Stimulated activated CD4-positive, alpha-beta T cell treated with anti-CD3 and anti-CD28 coated beads, Interleukin-12 subunit alpha, Interleukin-12 subunit beta, amount 100 ng/mL, for 24 hours (primary cell): ENCODE results near the gene PUM1.
"Not testable (repeated sequence)": the region's sequence is repeated elsewhere in the genome, so short reads cannot be mapped to it uniquely, and the experiment has no call there.

ENCODE experiments used
- DNase-seq, 2 experiments: peaks; one replicate each; pipeline ENCODE4 v3.0.0-alpha.2; 2020; ENCODE audit warnings: low read depth in 2 of 2

PUM1 gene

DNA sequence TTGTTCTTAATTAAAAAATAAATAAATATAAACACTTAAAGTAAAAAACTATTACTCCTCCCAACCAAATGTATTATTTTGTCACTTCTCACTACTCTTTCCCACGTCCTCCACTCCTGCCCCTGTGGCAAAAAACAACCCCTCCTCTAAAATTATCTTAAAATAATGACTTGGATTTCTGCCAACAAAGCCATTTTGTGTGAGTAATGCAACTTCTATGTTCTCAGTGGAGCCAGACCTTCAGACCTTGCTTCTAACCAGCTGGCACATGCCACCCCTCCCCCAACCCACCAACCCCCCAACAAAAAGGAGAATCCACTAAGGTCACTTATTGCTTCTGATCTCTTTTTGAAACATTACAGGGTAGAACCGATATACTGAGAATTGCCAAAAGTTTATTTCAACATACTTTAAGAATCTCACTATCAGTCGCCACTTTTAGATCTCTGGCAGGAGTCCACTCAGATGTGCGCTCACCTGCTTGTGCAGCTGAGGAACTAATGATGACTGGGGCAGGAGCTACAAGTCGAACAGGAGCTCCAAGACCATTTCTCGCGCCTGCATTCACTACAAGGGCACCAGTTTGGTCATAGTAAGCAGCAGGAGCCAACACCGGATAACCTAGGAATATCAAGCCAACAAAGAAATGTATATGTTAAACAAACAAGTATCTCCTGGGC, 98.7 kb downstream of the PUM1 start:
- no peak for DNase-seq

- DNase-seq: no peak
Measured at GRCh38 chr1:30965924-30966599, 99.5 kb downstream of the PUM1 start.

- DNase-seq: no peak
Measured at GRCh38 chr1:30964706-30965105, 100.8 kb downstream of the PUM1 start.

DNA sequence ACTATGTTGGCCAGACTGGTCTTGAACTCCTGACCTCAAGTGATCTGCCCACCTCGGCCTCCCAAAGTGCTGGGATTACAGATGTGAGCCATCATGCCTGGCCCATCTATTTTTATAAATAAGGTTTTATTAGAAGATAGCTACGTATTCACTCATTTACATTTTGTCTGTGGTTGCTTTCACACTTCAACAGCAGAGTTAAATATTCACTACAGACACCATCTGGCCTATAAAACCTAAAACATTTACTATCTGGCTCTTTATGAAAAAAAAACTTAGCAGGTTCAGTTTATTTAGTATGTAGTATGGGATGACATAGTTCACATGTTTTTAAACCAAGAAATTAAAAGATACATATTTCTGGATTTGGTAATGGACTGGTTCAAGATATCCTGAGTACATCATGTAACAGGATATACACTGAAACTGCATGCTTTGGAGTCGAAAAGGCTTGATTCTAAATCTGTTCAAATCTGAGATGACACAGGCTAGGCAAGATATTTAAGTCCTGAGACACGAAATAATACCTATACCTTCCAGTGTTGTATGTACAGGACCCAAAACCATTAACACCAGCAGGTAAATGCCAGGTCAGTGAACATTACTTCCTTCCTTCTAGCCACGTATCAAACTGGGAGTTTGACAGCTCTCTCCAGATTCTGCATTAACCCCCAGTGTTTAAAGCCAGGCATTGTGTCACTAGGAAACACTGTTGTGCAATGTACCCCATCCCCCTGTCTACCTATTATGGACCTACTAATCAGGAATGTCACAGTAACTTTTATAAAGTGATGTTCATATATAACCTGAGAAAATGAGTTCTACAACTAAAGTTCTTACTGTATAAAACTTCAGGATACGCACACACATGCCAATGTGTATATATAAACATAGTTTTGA, 102.7 kb downstream of the PUM1 start:
- no peak for DNase-seq

- DNase-seq: no peak
Measured at GRCh38 chr1:30957560-30958222, 107.8 kb downstream of the PUM1 start.

GRCh38 chr1:30955448-30956015, 110.0 kb downstream of the PUM1 start:
- no peak for DNase-seq

DNA sequence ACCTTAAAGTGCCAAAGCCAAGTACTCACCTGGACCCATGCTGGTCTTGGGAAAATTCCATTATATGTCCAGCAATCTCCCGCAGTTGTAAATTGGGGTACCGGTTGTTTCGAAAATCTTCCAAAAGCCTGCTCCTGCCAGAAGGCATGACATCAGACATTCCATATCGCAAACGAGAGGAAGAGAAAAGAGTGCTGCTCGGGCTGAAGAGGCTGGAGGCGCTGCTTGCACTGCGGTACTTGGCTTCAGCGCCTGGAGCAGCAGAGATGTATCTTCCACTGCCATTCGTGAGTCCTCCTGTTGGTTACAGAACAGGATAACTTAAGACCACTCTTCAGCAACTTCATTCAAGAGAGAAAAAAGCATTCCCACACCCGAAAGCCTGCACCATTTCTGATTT, 111.8 kb downstream of the PUM1 start:
- no peak for DNase-seq

DNA sequence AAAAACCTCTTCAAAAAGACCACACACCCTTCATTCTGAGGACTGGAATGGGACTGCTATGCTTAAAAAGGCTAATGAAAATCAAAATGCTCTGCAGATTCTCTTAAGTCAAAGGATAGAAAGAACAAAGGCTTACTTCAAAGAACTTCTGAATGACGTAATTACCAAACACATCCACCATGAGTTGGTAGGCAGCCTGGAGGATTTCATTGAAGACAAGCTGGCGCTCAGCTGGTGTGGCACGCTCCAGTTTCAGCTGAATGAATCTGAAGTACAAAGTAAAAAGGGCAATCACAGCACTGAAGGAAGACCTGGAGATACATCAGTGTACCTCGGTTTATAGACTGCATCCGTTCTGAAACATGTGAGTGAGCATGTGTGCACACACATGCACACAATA, 113.4 kb downstream of the PUM1 start:
- no peak for DNase-seq

- no peak for DNase-seq
Measured at GRCh38 chr1:30950700-30951099, 114.8 kb downstream of the PUM1 start.

DNA sequence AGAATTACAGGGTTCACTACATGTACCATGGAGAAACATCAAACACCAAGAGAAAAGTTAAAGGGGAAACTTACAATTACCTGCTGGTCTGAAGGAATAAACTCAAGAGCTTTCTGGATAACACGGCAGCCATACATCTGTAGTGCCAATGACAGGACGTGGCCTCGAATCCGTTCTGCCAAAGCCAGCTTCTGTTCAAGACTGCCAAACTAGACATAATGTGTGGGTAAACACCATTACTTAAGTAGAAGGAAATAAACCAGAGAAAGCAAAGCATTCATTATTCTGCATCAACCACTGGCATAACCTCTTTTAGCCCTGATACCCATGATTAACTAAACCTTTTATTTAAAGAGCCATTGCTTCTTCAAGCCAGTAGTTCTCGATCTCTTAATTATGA, 115.5 kb downstream of the PUM1 start:
- no peak for DNase-seq

DNA sequence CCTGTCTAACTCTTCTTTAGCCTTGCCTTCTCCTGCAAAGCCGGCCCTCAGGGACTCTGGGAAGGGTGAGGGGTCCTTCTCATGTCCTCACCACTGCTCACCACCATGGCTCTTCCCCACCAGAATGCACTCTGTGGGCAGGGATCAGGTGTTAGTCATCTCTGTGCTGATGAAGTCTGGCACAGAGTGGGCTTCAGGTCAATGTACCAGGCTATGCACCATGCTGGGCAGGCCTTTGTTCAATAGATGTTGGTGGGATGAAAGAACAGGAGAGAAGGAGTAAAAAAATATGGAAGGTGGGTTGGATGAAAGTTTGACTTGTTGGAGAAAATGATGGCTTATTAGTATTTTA, 116.1 kb downstream of the PUM1 start:
- DNase-seq: not testable (repeated sequence)

GRCh38 chr1:30948813-30949486, 116.6 kb downstream of the PUM1 start:
- DNase-seq: not testable (repeated sequence)

- no peak for DNase-seq
Measured at GRCh38 chr1:30948278-30948677, 117.2 kb downstream of the PUM1 start.

GRCh38 chr1:30947212-30947611, 118.3 kb downstream of the PUM1 start:
- DNase-seq: no peak

DNA sequence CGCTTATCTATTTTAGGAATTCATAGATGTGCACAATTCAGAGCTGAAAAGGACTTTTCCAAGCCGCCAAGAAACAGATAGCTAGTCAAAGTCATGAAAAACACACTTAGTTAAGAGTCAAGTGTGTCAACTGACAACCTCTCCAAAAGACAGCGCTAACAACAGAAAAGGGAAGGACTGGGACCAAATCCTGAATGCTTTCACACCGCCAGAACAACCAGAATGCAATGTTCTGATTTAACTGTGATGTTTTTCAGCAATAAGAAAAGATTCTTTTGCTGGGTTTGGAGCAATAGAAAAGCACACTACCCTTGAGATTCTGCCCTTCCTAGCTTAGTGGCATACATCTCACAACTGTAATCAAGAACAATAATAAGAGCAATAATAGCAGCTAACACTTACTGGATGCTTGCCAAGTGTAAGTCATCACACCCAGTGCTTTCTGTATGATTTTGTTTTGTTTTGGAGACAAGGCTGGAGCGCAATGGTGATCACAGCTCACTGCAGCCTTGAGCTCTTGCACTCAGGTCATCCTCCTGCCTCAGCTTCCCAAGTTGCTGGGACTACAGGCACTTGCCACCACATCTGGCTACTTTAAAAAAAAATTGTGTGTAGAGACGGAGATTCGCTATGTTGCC, 123.1 kb downstream of the PUM1 start:
- DNase-seq: no peak

GRCh38 chr1:30940541-30940940, 125.0 kb downstream of the PUM1 start:
- no peak for DNase-seq

DNA sequence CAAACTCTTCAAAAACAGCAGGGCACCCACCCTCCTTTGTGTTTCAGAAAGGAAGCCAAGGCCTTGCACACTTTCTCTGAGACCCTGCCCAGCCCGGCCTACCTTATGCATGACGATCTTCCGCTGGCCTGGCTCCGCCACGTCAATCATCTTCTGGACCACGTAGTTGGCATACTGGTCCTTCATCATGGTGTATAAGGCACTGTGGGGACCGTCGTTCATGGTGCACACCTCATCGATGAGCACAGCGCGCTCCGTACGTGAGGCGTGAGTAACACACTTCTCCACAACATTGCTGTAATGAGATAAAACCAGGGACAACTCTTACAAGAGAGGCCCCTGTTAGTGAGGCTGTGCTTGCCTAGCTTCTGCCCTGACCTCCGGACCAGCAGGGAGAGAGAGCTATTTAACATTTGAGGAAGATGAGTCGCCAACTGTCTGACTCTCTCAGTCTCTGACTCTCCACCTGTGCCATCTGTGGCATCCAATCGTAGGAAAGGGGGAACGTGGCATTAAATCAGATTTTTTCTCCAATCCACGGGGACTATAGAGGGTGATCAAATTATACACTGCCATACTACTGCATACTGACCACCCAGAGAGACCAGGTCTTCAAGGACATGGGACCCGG, 128.9 kb downstream of the PUM1 start:
- DNase-seq: no peak

- DNase-seq: not testable (repeated sequence)
Measured at GRCh38 chr1:30935758-30936157, 129.8 kb downstream of the PUM1 start.

- DNase-seq: no peak
Measured at GRCh38 chr1:30934613-30935012, 130.9 kb downstream of the PUM1 start.

DNA sequence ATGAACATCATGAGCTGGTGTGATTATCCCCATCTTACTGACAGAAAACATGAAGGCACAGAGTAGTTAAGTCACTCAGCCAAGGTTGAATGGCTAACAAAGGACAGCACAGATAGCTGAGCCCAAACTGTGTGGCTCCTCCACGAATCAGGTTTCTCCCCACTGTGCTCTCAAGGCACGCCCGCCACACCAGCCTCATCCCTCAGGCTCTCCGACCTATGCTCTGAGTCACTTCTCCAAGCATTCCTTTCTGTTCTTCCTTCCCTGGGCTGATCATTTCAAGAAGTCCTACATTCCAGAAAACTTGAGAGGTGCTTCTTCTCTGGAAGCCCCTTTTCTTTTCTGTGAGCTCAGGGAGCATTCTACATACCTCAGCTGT, 131.7 kb downstream of the PUM1 start:
- no peak for DNase-seq
